Measurements from ENCODE around the gene MYL5. TPM values are rescaled to one million over a fixed set of nuclear protein-coding genes. Genes with fewer than 3 reads are reported as not detected.

The MYL5 gene
- total RNA-seq, 1 experiment from 2014 or later: 18.0 TPM

DNA sequence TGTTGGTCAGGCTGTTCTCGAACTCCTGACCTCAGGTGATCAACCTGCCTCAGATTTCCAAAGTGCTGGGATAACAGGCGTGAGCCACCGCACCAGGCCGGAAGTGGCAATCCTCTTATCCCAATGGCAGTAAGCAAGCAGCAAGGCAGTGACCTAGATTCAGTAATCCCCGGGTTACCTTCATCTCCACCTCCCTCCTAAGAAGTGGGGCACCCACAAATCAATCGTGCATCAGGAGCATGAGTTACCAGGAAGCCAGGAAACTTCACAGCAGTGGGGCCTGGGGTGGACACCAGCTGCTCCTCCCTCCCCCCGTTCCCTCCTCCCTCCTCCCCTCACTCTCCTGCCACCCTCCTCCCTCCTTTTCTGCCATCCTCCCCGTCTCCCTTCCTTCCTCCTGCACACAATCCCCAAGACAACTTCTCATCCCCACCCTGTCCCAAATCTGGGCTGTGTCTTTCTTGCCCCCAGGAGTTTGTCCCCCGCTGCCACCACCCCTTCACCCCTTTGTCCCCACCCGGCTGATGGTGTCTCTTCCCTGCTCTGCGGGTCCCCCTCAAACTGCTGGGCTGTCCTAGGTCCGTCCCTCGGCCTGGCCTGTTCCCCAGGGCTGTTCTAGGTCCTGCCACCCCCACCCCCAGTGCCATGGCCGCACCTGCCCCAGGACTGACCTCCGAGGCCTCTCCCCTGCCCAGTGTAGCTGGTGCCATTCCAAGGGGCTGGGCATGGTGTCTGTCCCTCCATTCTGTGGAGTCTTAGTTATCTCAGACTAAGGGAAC is 46.8 kb upstream of the MYL5 start:
- peaks cover 17% of the 10 kb centered on the region for H3K27me3 Mint-ChIP-seq (ENCODE audit: low read depth)
- H3K27ac ChIP-seq (ENCODE audit: insufficient read length, low read depth, low read length): no peak overlapping the region
- TF ChIP-seq, protein P1, sequence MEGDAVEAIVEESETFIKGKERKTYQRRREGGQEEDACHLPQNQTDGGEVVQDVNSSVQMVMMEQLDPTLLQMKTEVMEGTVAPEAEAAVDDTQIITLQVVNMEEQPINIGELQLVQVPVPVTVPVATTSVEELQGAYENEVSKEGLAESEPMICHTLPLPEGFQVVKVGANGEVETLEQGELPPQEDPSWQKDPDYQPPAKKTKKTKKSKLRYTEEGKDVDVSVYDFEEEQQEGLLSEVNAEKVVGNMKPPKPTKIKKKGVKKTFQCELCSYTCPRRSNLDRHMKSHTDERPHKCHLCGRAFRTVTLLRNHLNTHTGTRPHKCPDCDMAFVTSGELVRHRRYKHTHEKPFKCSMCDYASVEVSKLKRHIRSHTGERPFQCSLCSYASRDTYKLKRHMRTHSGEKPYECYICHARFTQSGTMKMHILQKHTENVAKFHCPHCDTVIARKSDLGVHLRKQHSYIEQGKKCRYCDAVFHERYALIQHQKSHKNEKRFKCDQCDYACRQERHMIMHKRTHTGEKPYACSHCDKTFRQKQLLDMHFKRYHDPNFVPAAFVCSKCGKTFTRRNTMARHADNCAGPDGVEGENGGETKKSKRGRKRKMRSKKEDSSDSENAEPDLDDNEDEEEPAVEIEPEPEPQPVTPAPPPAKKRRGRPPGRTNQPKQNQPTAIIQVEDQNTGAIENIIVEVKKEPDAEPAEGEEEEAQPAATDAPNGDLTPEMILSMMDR (conservative IDR thresholded peaks at IDR 0.05): no peak
- H2BK120ac ChIP-seq (ENCODE audit: low read depth, low read length, poor library complexity, severe bottlenecking): no peak overlapping the region
- H3K9me3 ChIP-seq (ENCODE audit: control insufficient read depth, low read depth, low read length): no peaks in the 10 kb centered on the region
- no CpG with 5 or more reads among the region's 15 CpGs for WGBS (ENCODE audit: extremely low coverage, insufficient read length, low lambda C conversion rate)
- no peaks in the 10 kb centered on the region; the same call in 1 of the 2 replicates for H3K4me1 ChIP-seq (ENCODE audit: insufficient read depth, low read length)
- H2BK15ac ChIP-seq (ENCODE audit: low read depth, low read length): no peak overlapping the region
- DNase-seq: peak; percentile 17
- H3K9me3 Mint-ChIP-seq: peaks cover 14 to 16% of the 10 kb centered on the region in 2 experiments
- no peaks in the 10 kb centered on the region for H3K79me1 ChIP-seq (ENCODE audit: insufficient read depth, low read depth, low read length, poor library complexity, severe bottlenecking)
- peaks cover 0 to 11% (median 9%) of the 10 kb centered on the region in 3 experiments; a peak in 5 of 7 replicates for H3K36me3 Mint-ChIP-seq (ENCODE audit: insufficient read depth in 1 of 3, low read depth in 3 of 3)
- no peaks in the 10 kb centered on the region for H4K20me1 ChIP-seq (ENCODE audit: control insufficient read depth, insufficient read depth, insufficient read length)
- H2BK20ac ChIP-seq (ENCODE audit: low read depth, low read length, poor library complexity, severe bottlenecking): no peak overlapping the region
- H3K4me1 Mint-ChIP-seq: peaks cover 9 to 23% of the 10 kb centered on the region in 2 experiments
- H3K23ac ChIP-seq (ENCODE audit: insufficient read length, low read depth, low read length): no peak overlapping the region
- no peak overlapping the region for H3K56ac ChIP-seq (ENCODE audit: insufficient read length, low read depth, low read length)
- no peak overlapping the region for H3K4me3 Mint-ChIP-seq
- H3K23me2 ChIP-seq (ENCODE audit: insufficient read length, low read depth, low read length, poor library complexity, severe bottlenecking): no peaks in the 10 kb centered on the region
- H3K9ac ChIP-seq (ENCODE audit: extremely low read depth, insufficient read length, low read length): no peak overlapping the region
- H4K5ac ChIP-seq (ENCODE audit: insufficient read length, low read depth, low read length): no peak overlapping the region
- no peak overlapping the region for H3K18ac ChIP-seq (ENCODE audit: insufficient read length, low read depth, low read length)
- no peak overlapping the region for H2BK5ac ChIP-seq (ENCODE audit: insufficient read length, low read length)
- H3K4me2 ChIP-seq (ENCODE audit: insufficient read depth, insufficient read length, low read length): no peak overlapping the region
- H2BK12ac ChIP-seq (ENCODE audit: insufficient read length, low read depth, low read length): no peak overlapping the region
- H3K27ac Mint-ChIP-seq: peak overlapping the region in 1 of 3 experiments; percentile 40; a peak in 1 of 7 replicates
- H3T11ph ChIP-seq (ENCODE audit: low read length): no peak overlapping the region
- H3K79me2 ChIP-seq (ENCODE audit: insufficient read depth, low read length): no peaks in the 10 kb centered on the region
- H2AK5ac ChIP-seq (ENCODE audit: insufficient read length, low read length): no peak overlapping the region
- no peak overlapping the region for H2AFZ ChIP-seq (ENCODE audit: low read length)
- H3K14ac ChIP-seq (ENCODE audit: insufficient read depth, low read length): no peak overlapping the region
- no peak overlapping the region for H4K8ac ChIP-seq (replicated peaks; ENCODE audit: insufficient read length, low read depth, low read length)
- H4K91ac ChIP-seq (ENCODE audit: insufficient read length, low read depth, low read length): no peak overlapping the region
- no peaks in the 10 kb centered on the region for H3K27me3 ChIP-seq (ENCODE audit: insufficient read depth, low read length)
- H3K4ac ChIP-seq (ENCODE audit: low read depth, low read length): no peak overlapping the region

Data from H9 (cell line).